HG02588 (cell line): ENCODE results near the gene UBASH3B.
"Not testable (repeated sequence)": the region's sequence is repeated elsewhere in the genome, so short reads cannot be mapped to it uniquely, and the experiment has no call there.

Experiments
- ATAC-seq: cut with Tn5 transposase; IDR thresholded peaks from one replicate; pipeline ENCODE4 v1.9.1; 2021; ENCODE audit warnings: mild to moderate bottlenecking, moderate library complexity; ENCODE audit not compliant: unreplicated experiment

The UBASH3B gene

GRCh38 chr11:122655527-122656072, at the start of gene UBASH3B:
Gene UBASH3B (plus strand): TSS chr11:122655722. CDS start chr11:122656050, 328 bp downstream.
- ATAC-seq = peak; percentile 70

- not testable (repeated sequence) for ATAC-seq
Observed at GRCh38 chr11:122607162-122607561, 48.4 kb upstream of the UBASH3B start.

- no peak for ATAC-seq
Observed at GRCh38 chr11:122612123-122612824, 43.2 kb upstream of the UBASH3B start.

GRCh38 chr11:122616718-122617117, 38.8 kb upstream of the UBASH3B start:
- no peak for ATAC-seq

GRCh38 chr11:122617297-122617696, 38.2 kb upstream of the UBASH3B start:
- no peak for ATAC-seq

GRCh38 chr11:122617926-122618325, 37.6 kb upstream of the UBASH3B start:
- no peak for ATAC-seq

GRCh38 chr11:122618927-122619326, 36.6 kb upstream of the UBASH3B start:
- ATAC-seq = no peak

GRCh38 chr11:122619757-122620156, 35.8 kb upstream of the UBASH3B start:
- ATAC-seq = no peak

GRCh38 chr11:122625501-122625900, 30.0 kb upstream of the UBASH3B start:
- not testable (repeated sequence) for ATAC-seq

- ATAC-seq = no peak
Observed at GRCh38 chr11:122625976-122626665, 29.4 kb upstream of the UBASH3B start.

- no peak for ATAC-seq
Observed at GRCh38 chr11:122627745-122628144, 27.8 kb upstream of the UBASH3B start.

- no peak for ATAC-seq
Observed at GRCh38 chr11:122628810-122629555, 26.5 kb upstream of the UBASH3B start.

- ATAC-seq = no peak
Observed at GRCh38 chr11:122632181-122632824, 23.2 kb upstream of the UBASH3B start.

GRCh38 chr11:122633219-122633829, 22.2 kb upstream of the UBASH3B start:
- ATAC-seq = no peak

GRCh38 chr11:122634501-122634900, 21.0 kb upstream of the UBASH3B start:
- ATAC-seq = no peak

- ATAC-seq = no peak
Observed at GRCh38 chr11:122637541-122637940, 18.0 kb upstream of the UBASH3B start.

- no peak for ATAC-seq
Observed at GRCh38 chr11:122642472-122642922, 13.0 kb upstream of the UBASH3B start.

GRCh38 chr11:122642971-122643370, 12.6 kb upstream of the UBASH3B start:
- ATAC-seq = no peak

GRCh38 chr11:122645847-122646246, 9.7 kb upstream of the UBASH3B start:
- no peak for ATAC-seq
